Measurements from ENCODE around the gene AP4S1. TPM values are rescaled to one million over a fixed set of nuclear protein-coding genes. Genes with fewer than 3 reads are reported as not detected.
"Not testable (repeated sequence)": the region's sequence is repeated elsewhere in the genome, so short reads cannot be mapped to it uniquely, and the experiment has no call there.

AP4S1 gene
- total RNA-seq, 1 donor from 2014 or later = 24.4 TPM

DNA sequence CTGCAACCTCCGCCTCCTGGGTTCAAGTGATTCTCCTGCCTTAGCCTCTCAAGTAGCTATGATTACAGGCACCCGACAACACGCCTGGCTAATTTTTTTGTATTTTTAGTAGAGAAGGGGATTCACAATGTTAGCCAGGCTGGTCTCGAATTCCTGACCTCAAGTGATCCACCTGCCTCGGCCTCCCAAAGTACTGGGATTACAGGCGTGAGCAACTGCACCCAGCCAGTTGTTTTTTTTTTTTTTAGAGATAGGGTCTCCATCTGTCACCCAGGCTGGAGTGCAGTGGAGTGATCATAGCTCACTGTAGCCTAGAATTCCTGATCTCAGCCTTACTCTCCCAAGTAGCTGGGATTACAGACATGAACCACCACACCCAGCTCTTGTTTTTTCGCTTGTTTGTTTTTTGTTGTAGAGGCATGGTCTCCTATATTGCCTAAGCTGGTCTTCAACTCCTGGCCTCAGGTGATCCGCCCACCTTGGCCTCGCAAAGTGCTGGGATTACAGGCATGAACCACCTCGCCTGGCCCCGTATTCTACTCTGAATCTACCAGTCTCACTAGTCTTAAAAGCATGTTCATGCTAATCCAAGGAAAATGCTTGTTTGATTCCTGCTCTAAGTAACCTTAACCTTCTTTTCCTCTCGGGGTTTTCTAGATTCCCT lies 32.4 kb downstream of the AP4S1 start:
- H3K27ac ChIP-seq = no peak overlapping the region
- H3K27ac Mint-ChIP-seq = peak overlapping the region; percentile 63
- no peak overlapping the region for H2AFZ ChIP-seq (replicated peaks)
- H3K36me3 Mint-ChIP-seq = no peaks in the 10 kb centered on the region
- H4K20me1 ChIP-seq (ENCODE audit: low read depth) = no peaks in the 10 kb centered on the region
- peaks cover 9% of the 10 kb centered on the region for H3K79me2 ChIP-seq (ENCODE audit: low read depth)
- TF ChIP-seq EZH2 (IDR thresholded peaks at IDR 0.05) (no peak), CTCF (IDR thresholded peaks at IDR 0.05) (no peak), EZH2phosphoT487 (IDR thresholded peaks at IDR 0.05) (no peak)
- peaks cover 20% of the 10 kb centered on the region for H3F3A ChIP-seq (ENCODE audit: low read depth)
- H3K36me3 ChIP-seq = no peaks in the 10 kb centered on the region
- no peak overlapping the region for H3K4me2 ChIP-seq
- H3K4me3 Mint-ChIP-seq = no peak overlapping the region
- H3K27me3 Mint-ChIP-seq (ENCODE audit: insufficient read depth, low read depth) = peaks cover 7% of the 10 kb centered on the region
- peaks cover 20% of the 10 kb centered on the region for H3K4me1 ChIP-seq
- no peak overlapping the region for H3K9ac ChIP-seq
- H3K9me3 Mint-ChIP-seq = no peaks in the 10 kb centered on the region
- peaks cover 5% of the 10 kb centered on the region for H3K4me1 Mint-ChIP-seq
- H3K27me3 ChIP-seq = no peaks in the 10 kb centered on the region
- H3K9me3 ChIP-seq (ENCODE audit: low read depth) = no peaks in the 10 kb centered on the region
- H3K4me3 ChIP-seq = no peak overlapping the region
- DNase-seq (ENCODE audit: low spot score) = no peak

DNA sequence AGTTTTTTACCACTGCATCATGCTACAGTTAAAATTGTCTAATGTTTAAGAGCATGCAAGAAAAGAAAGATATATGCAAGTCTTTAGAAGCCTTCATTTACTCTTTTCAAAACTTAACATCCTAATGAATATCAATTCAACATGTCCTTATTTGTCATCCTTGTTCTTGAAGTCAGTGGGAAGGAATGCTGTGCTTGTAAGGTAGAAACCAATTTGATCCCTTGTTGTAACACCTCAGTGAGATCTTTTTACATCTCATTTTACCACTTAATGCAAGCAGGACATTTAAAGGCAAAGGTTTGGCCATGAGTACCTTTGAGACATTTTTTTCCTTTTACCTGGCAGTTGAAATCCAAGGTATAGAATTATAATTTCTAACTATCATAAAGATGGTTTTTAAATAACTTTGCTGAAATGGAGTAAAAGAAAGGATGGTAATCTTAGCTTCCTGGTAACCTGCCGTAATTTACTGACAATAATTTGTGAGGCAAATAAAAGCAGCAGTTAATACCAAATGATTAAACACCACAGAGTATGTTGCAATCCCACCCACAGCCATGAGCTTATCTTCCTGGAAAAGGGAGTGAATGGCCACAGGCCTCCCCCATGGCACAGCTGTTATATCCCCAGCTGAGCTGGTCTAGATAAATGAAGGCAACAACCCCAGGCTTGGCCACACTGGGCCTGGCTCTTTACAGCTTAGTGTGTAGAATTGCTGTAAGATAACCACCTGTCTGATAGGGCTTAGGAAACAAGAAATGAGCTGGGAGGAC lies 33.9 kb downstream of the AP4S1 start:
- Histone ChIP-seq H3K9ac (no peak overlapping the region), H3K4me2 (peak overlapping the region; percentile 40), H4K20me1 (ENCODE audit: low read depth) (no peaks in the 10 kb centered on the region), H3K27me3 (no peaks in the 10 kb centered on the region), H2AFZ (replicated peaks) (no peak overlapping the region), H3K36me3 (no peaks in the 10 kb centered on the region), H3F3A (ENCODE audit: low read depth) (peaks cover 20% of the 10 kb centered on the region), H3K4me3 (no peak overlapping the region), H3K27ac (no peak overlapping the region), H3K4me1 (peaks cover 20% of the 10 kb centered on the region), H3K9me3 (ENCODE audit: low read depth) (no peaks in the 10 kb centered on the region), H3K79me2 (ENCODE audit: low read depth) (peaks cover 5% of the 10 kb centered on the region)
- Mint-ChIP-seq H3K27ac (no peak overlapping the region), H3K9me3 (no peaks in the 10 kb centered on the region), H3K27me3 (ENCODE audit: insufficient read depth, low read depth) (peaks cover 7% of the 10 kb centered on the region), H3K36me3 (no peaks in the 10 kb centered on the region), H3K4me1 (peaks cover 5% of the 10 kb centered on the region), H3K4me3 (no peak overlapping the region)
- peak; percentile 37 for DNase-seq (ENCODE audit: low spot score)
- TF ChIP-seq EZH2 (IDR thresholded peaks at IDR 0.05) = no peak
- no peak for TF ChIP-seq EZH2phosphoT487 (IDR thresholded peaks at IDR 0.05)
- no peak for TF ChIP-seq CTCF (IDR thresholded peaks at IDR 0.05)

- H3K4me1 ChIP-seq = peaks cover 20% of the 10 kb centered on the region
- H3K27ac ChIP-seq = peak overlapping the region; percentile 73
- H3K4me2 ChIP-seq = peak overlapping the region; percentile 17
- Mint-ChIP-seq H3K4me3 (no peak overlapping the region), H3K27me3 (ENCODE audit: insufficient read depth, low read depth) (peaks cover 7% of the 10 kb centered on the region), H3K27ac (no peak overlapping the region), H3K4me1 (peaks cover 5% of the 10 kb centered on the region), H3K36me3 (no peaks in the 10 kb centered on the region), H3K9me3 (no peaks in the 10 kb centered on the region)
- H3F3A ChIP-seq (ENCODE audit: low read depth) = peaks cover 20% of the 10 kb centered on the region
- H3K9ac ChIP-seq = no peak overlapping the region
- no peaks in the 10 kb centered on the region for H3K9me3 ChIP-seq (ENCODE audit: low read depth)
- peak overlapping the region; percentile 5 for H2AFZ ChIP-seq (replicated peaks)
- peaks cover 2% of the 10 kb centered on the region for H3K79me2 ChIP-seq (ENCODE audit: low read depth)
- H3K27me3 ChIP-seq = no peaks in the 10 kb centered on the region
- H3K4me3 ChIP-seq = no peak overlapping the region
- TF ChIP-seq EZH2phosphoT487 (IDR thresholded peaks at IDR 0.05) = no peak
- no peak for TF ChIP-seq CTCF (IDR thresholded peaks at IDR 0.05)
- no peak for TF ChIP-seq EZH2 (IDR thresholded peaks at IDR 0.05)
- peak; percentile 62 for DNase-seq (ENCODE audit: low spot score)
- no peaks in the 10 kb centered on the region for H4K20me1 ChIP-seq (ENCODE audit: low read depth)
- H3K36me3 ChIP-seq = no peaks in the 10 kb centered on the region
Measured at GRCh38 chr14:31060253-31060875, 34.9 kb downstream of the AP4S1 start.

DNA sequence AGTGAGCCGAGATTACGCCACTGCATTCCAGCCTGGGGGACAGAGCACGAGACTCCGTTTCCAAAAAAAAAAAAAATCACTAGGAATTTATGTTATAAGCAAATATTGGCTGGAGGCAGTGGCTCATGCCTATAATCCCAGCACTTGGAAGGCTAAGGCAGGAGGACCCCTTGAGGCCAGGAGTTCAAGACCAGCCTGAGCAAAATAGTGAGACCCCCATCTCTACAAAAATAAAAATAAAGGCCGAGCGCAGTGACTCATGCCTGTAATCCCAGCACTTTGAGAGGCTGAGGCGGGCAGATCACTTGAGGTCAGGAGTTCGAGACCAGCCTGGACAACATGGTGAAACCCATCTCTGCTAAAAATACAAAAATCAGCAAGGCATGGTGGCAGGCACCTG lies 37.5 kb downstream of the AP4S1 start:
- not testable (repeated sequence) for H3K9ac ChIP-seq; H3K9me3 Mint-ChIP-seq; H3K36me3 ChIP-seq; DNase-seq (ENCODE audit: low spot score); H3K27me3 ChIP-seq; H2AFZ ChIP-seq (replicated peaks); H3K79me2 ChIP-seq (ENCODE audit: low read depth); H3K27me3 Mint-ChIP-seq (ENCODE audit: insufficient read depth, low read depth); H3K4me1 Mint-ChIP-seq; H3K36me3 Mint-ChIP-seq; H3K4me3 Mint-ChIP-seq; H3K27ac ChIP-seq; H3K27ac Mint-ChIP-seq; H4K20me1 ChIP-seq (ENCODE audit: low read depth); H3K4me2 ChIP-seq; H3K9me3 ChIP-seq (ENCODE audit: low read depth); H3K4me3 ChIP-seq
- peaks cover 20% of the 10 kb centered on the region for H3K4me1 ChIP-seq
- peaks cover 20% of the 10 kb centered on the region for H3F3A ChIP-seq (ENCODE audit: low read depth)
